ENCODE measurements around the gene SREK1. TPM values are rescaled to one million over a fixed set of nuclear protein-coding genes. Genes with fewer than 3 reads are reported as not detected.

SREK1 gene
- total RNA-seq, 2 donors from 2014 or later = 51.4 to 57.5 TPM

GRCh38 chr5:66149950-66150349 lies 5.8 kb downstream of the SREK1 start:
- no peaks in the 10 kb centered on the region for H3K4me1 ChIP-seq
- H3K9ac ChIP-seq (ENCODE audit: low read depth in 2 of 2, low read length in 2 of 2) = no peak overlapping the region
- DNase-seq = no peak
- H3K9me3 ChIP-seq = no peaks in the 10 kb centered on the region
- no peaks in the 10 kb centered on the region for H3K27me3 ChIP-seq
- no peaks in the 10 kb centered on the region for H3K36me3 ChIP-seq
- no peak overlapping the region for H3K27ac ChIP-seq
- intact Hi-C loops (cut with DNase I) = loop anchor here (10.0 kb wide), 1 partner anchor 425 kb away; the partner anchor contains the start of genes NLN and SGTB
- TF ChIP-seq CTCF (IDR thresholded peaks at IDR 0.05) = no peak
- H3K4me3 ChIP-seq = no peak overlapping the region

GRCh38 chr5:66151030-66151429 lies 6.9 kb downstream of the SREK1 start:
- intact Hi-C loops (cut with DNase I) = no loop called here
- H3K27me3 ChIP-seq = no peaks in the 10 kb centered on the region
- no peak overlapping the region for H3K4me3 ChIP-seq
- TF ChIP-seq CTCF (IDR thresholded peaks at IDR 0.05) = no peak
- no peaks in the 10 kb centered on the region for H3K36me3 ChIP-seq
- H3K4me1 ChIP-seq = no peaks in the 10 kb centered on the region
- H3K9ac ChIP-seq (ENCODE audit: low read depth in 2 of 2, low read length in 2 of 2) = no peak overlapping the region
- no peak for DNase-seq
- no peaks in the 10 kb centered on the region for H3K9me3 ChIP-seq
- no peak overlapping the region for H3K27ac ChIP-seq

- Histone ChIP-seq H3K36me3 (no peaks in the 10 kb centered on the region), H3K4me1 (no peaks in the 10 kb centered on the region), H3K27ac (no peak overlapping the region), H3K9ac (ENCODE audit: low read depth in 2 of 2, low read length in 2 of 2) (no peak overlapping the region), H3K4me3 (no peak overlapping the region), H3K27me3 (no peaks in the 10 kb centered on the region), H3K9me3 (no peaks in the 10 kb centered on the region)
- no peak for TF ChIP-seq CTCF (IDR thresholded peaks at IDR 0.05)
- no peak for DNase-seq
- intact Hi-C loops (cut with DNase I) = no loop called here
Measured at GRCh38 chr5:66151491-66151890, 7.4 kb downstream of the SREK1 start.

- no peak for DNase-seq
- Histone ChIP-seq H3K4me3 (no peak overlapping the region), H3K9ac (ENCODE audit: low read depth in 2 of 2, low read length in 2 of 2) (no peak overlapping the region), H3K36me3 (no peaks in the 10 kb centered on the region), H3K27ac (no peak overlapping the region), H3K27me3 (no peaks in the 10 kb centered on the region), H3K9me3 (no peaks in the 10 kb centered on the region), H3K4me1 (no peaks in the 10 kb centered on the region)
- no peak for TF ChIP-seq CTCF (IDR thresholded peaks at IDR 0.05)
- intact Hi-C loops (cut with DNase I) = no loop called here
Measured at GRCh38 chr5:66157046-66157445, 12.9 kb downstream of the SREK1 start.

- TF ChIP-seq CTCF (IDR thresholded peaks at IDR 0.05) = no peak
- Histone ChIP-seq H3K36me3 (no peaks in the 10 kb centered on the region), H3K4me3 (no peak overlapping the region), H3K27me3 (no peaks in the 10 kb centered on the region), H3K9ac (ENCODE audit: low read depth in 2 of 2, low read length in 2 of 2) (no peak overlapping the region), H3K4me1 (no peaks in the 10 kb centered on the region), H3K9me3 (no peaks in the 10 kb centered on the region), H3K27ac (no peak overlapping the region)
- DNase-seq = no peak
- intact Hi-C loops (cut with DNase I) = no loop called here
Measured at GRCh38 chr5:66161356-66161755, 17.3 kb downstream of the SREK1 start.

Measured in colonic mucosa (tissue), 4 donors.